Smooth muscle cell (in vitro differentiated cells): ENCODE measurements around the gene GPR27. TPM values are rescaled to one million over a fixed set of nuclear protein-coding genes. Genes with fewer than 3 reads are reported as not detected.
A peak's percentile ranks its signal among the peaks of the same experiment; 100 is the strongest.

Source experiments
- DNase-seq: peaks from one replicate; lab custom pipeline; 2025; ENCODE audit not compliant: unreplicated experiment; lab: John Stamatoyannopoulos, UW
- H2AFZ ChIP-seq: fragments of 200-600 bp; sonication (generic); 2 replicates; pipeline ENCODE4 v1.6.0; 2016; ENCODE audit warnings: antibody characterized with exemption, low read depth, mild to moderate bottlenecking
- H3F3A ChIP-seq: fragments of 200-600 bp; sonication (generic); 2 replicates; pipeline ENCODE4 v1.6.0; 2017; ENCODE audit warnings: antibody characterized with exemption, low read depth
- H3K27ac ChIP-seq: fragments of 200-600 bp; sonication (generic); 2 replicates; pipeline ENCODE4 v1.5.1; 2016; ENCODE audit warnings: low read depth, mild to moderate bottlenecking
- H3K27me3 ChIP-seq: fragments of 200-600 bp; sonication (generic); 2 replicates; pipeline ENCODE4 v1.6.1; 2016; ENCODE audit warnings: low read depth, mild to moderate bottlenecking
- H3K36me3 ChIP-seq: fragments of 200-600 bp; sonication (generic); 2 replicates; pipeline ENCODE4 v1.5.1; 2016; ENCODE audit warnings: low read depth
- H3K4me1 ChIP-seq: fragments of 200-600 bp; sonication (generic); 2 replicates; pipeline ENCODE4 v1.5.1; 2016; ENCODE audit warnings: low read depth
- H3K4me2 ChIP-seq: fragments of 200-600 bp; sonication (generic); 2 replicates; pipeline ENCODE4 v1.6.0; 2016; ENCODE audit warnings: mild to moderate bottlenecking
- H3K4me3 ChIP-seq: fragments of 200-600 bp; sonication (generic); 2 replicates; pipeline ENCODE4 v1.5.1; 2016; ENCODE audit warnings: mild to moderate bottlenecking
- H3K79me2 ChIP-seq: fragments of 200-600 bp; sonication (generic); 2 replicates; pipeline ENCODE4 v1.6.0; 2016; ENCODE audit warnings: low read depth, mild to moderate bottlenecking
- H3K9ac ChIP-seq: fragments of 200-600 bp; sonication (generic); 2 replicates; pipeline ENCODE4 v1.6.0; 2016; ENCODE audit warnings: low read depth
- H3K9me3 ChIP-seq: fragments of 200-600 bp; sonication (generic); replicated peaks from 2 replicates; pipeline ENCODE4 v1.5.1; 2016; ENCODE audit warnings: low read depth
- H4K20me1 ChIP-seq: fragments of 200-600 bp; sonication (generic); 2 replicates; pipeline ENCODE4 v1.6.0; 2016; ENCODE audit warnings: low read depth
- CTCF ChIP-seq: fragments of 200-600 bp; sonication (generic); IDR thresholded peaks from 2 replicates; pipeline ENCODE4 v1.5.1; 2017; ENCODE audit warnings: borderline replicate concordance, mild to moderate bottlenecking, antibody characterized with exemption; ENCODE audit not compliant: insufficient read depth, poor library complexity, severe bottlenecking
- WGBS: methylation state at CpG from one replicate; pipeline ENCODE4 v1.1.7; 2016; ENCODE audit warnings: low lambda C conversion rate; 5-methylcytosine and 5-hydroxymethylcytosine counted together
- polyA plus RNA-seq: library from polyadenylated mRNA; unstranded; fragments of >200 nt; fragmentation: Nextera tagmentation; extraction: Ambion mirVana; gene quantifications from 2 replicates; pipeline ENCODE4 v1.2.1, GENCODE V29; 2016
- total RNA-seq: library from RNA; depleted of rRNA; stranded (reverse); fragments of >200 nt; gene quantifications from 2 replicates; pipeline ENCODE4 v1.2.3, GENCODE V29; 2014

The GPR27 gene
- total and polyA plus RNA-seq, 2 experiments from 2014 or later = 0.50 to 1.2 TPM

DNA sequence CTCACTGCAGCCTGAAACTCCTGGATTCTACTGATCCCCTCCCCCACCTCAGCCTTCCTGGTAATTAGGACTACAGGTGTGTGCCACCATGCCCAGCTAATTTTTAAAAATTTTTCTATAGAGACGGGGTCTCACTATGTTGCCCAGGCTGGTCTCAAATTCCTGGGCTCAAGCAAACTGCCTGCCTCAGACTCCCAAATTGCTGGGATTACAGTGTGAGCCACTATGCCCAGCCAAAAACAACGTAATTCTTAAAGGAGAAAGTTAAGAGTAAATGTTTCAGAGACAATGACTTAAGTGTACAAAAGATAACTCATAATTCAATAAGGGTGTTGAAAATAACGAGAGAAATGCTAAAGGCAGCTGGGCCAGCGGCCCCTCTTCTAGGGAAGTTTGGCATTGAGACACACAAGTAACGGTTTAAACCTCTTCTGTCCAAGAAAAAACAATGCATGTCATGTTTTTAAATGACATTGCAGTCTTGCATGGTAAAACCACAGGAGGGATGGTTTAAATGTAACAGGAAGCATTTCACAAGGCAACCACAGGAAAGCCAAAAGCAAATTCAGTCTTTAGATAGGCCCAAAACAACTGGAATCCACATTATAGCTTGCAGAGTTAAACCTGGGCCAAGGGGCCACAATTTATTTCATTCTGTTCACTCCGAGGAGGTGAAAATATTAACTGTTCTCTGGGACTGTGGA lies 26.2 kb downstream of the GPR27 start:
- Histone ChIP-seq H3K79me2 (no peaks in the 10 kb centered on the region), H4K20me1 (no peaks in the 10 kb centered on the region), H3F3A (no peaks in the 10 kb centered on the region), H3K36me3 (no peaks in the 10 kb centered on the region), H3K9ac (no peak overlapping the region), H3K4me2 (no peak overlapping the region), H3K4me1 (peaks cover 21% of the 10 kb centered on the region), H2AFZ (no peak overlapping the region), H3K4me3 (no peak overlapping the region), H3K27ac (no peak overlapping the region), H3K27me3 (peaks cover 53% of the 10 kb centered on the region), H3K9me3 (no peaks in the 10 kb centered on the region)
- TF ChIP-seq CTCF = no peak
- DNase-seq = no peak
- 69% methylated on average over 6 of the region's 6 CpGs for WGBS

- Histone ChIP-seq H3K27ac (no peak overlapping the region), H3K27me3 (peaks cover 57% of the 10 kb centered on the region), H3K4me3 (no peak overlapping the region), H4K20me1 (no peaks in the 10 kb centered on the region), H3K36me3 (no peaks in the 10 kb centered on the region), H3F3A (no peaks in the 10 kb centered on the region), H3K4me2 (no peak overlapping the region), H3K4me1 (peaks cover 23% of the 10 kb centered on the region), H3K79me2 (no peaks in the 10 kb centered on the region), H3K9me3 (no peaks in the 10 kb centered on the region), H3K9ac (no peak overlapping the region), H2AFZ (no peak overlapping the region)
- TF ChIP-seq CTCF = no peak
- 77% methylated on average over 4 of the region's 4 CpGs for WGBS
- no peak for DNase-seq
These were observed 26.8 kb downstream of the GPR27 start for GRCh38 chr3:71780430-71780829.

DNA sequence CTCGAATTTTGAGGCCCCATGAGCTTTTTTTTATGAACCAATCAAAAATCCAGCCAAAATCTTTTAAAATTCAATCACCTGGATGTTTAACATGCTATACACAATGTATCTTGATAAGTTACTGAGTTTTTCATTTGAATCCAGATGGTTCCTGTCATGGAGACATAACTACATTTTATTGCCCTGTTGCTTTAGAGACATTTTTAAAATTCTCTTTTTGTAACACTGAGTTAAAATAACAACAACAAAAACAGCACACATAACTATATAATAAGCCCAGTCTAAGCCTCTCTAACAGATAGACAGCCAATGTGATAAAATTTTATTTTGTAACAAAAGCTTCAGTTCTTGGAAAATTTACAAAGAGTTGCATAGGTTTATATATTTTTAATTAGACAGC lies 29.5 kb downstream of the GPR27 start:
- H3K9me3 ChIP-seq = no peaks in the 10 kb centered on the region
- peaks cover 27% of the 10 kb centered on the region for H3K4me1 ChIP-seq
- H3K4me3 ChIP-seq = no peak overlapping the region
- H3K36me3 ChIP-seq = no peaks in the 10 kb centered on the region
- no peaks in the 10 kb centered on the region for H3F3A ChIP-seq
- H3K27me3 ChIP-seq = peaks cover 77% of the 10 kb centered on the region
- TF ChIP-seq CTCF = no peak
- no peak overlapping the region for H2AFZ ChIP-seq
- no peaks in the 10 kb centered on the region for H3K79me2 ChIP-seq
- 60% methylated on average over 1 of the region's 1 CpG for WGBS
- DNase-seq = no peak
- no peak overlapping the region for H3K4me2 ChIP-seq
- H3K27ac ChIP-seq = no peak overlapping the region
- no peak overlapping the region for H3K9ac ChIP-seq
- no peaks in the 10 kb centered on the region for H4K20me1 ChIP-seq

DNA sequence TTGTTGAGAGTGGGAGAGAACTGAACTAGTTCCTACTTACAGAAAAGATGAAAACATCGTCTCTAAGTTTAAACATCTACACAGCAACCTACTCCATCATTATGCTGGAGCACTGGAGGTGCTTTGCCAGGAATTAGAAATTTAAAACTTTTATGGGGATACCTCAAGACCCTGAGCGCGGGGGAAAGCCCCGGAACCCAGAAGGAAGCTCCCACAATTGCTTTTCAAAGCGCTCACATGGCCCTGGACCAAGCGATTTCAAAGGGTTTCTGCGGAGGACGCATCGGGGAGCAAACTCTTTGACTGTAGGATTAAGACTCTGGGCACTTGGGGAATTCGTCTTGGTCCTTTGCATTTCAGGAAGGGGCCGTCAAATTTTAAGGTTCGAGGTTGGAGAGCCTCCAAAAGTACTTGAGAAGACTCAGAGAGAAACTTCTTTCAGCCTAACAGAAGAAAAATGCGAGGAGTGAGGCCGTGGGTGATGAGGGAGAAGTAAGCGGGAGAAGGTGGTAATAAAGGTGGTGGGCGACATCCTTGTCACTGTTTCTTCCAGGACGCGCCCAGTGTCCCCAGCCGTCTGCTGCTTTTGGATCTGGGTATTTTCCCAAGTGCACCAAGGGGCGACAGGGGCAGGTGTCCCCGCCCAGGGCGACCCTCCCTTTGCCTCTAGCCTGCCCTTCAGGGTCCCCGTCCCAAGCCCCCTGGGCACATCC lies 30.7 kb downstream of the GPR27 start:
- Histone ChIP-seq H3K79me2 (no peaks in the 10 kb centered on the region), H3K36me3 (no peaks in the 10 kb centered on the region), H3K27ac (no peak overlapping the region), H3K4me2 (peak overlapping the region; percentile 90), H3F3A (no peaks in the 10 kb centered on the region), H3K27me3 (peaks cover 68% of the 10 kb centered on the region), H3K9me3 (no peaks in the 10 kb centered on the region), H2AFZ (no peak overlapping the region), H4K20me1 (no peaks in the 10 kb centered on the region), H3K4me1 (peaks cover 27% of the 10 kb centered on the region), H3K4me3 (peak overlapping the region; percentile 49), H3K9ac (no peak overlapping the region)
- no peak for TF ChIP-seq CTCF
- WGBS = 6% methylated on average over 22 of the region's 23 CpGs
- DNase-seq = no peak
